ENCODE measurements around the gene CAVIN2.

The CAVIN2 gene

GRCh38 chr2:191846515-191847476, at the start of gene CAVIN2:
TSS of gene CAVIN2 (minus strand) at chr2:191847088. CDS start at chr2:191846925, 163 bp downstream.
- no peak for FAIRE-seq

GRCh38 chr2:191895743-191896142, 48.9 kb upstream of the CAVIN2 start:
- FAIRE-seq: no peak

DNA sequence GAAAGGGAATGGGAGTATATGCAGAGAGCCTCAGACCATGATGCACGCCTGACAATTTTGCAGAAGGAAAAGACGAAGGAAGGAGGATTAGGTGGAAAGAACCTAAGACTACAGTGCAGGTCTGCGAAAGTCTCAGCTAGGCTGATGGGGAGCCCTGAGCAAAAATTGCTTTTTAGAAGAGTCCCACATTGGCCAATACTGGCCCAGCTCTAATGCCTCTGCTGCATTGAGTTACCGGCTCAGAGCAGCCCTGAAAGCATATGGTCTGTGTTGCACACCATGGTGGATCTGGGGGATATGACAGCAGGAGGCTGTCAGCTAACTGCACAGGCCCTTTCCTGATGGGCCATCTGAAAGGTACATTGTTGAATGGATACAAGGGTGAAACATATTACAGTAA, 48.3 kb upstream of the CAVIN2 start:
- FAIRE-seq: no peak

GRCh38 chr2:191894681-191895147, 47.8 kb upstream of the CAVIN2 start:
- FAIRE-seq: no peak

GRCh38 chr2:191892391-191892790, 45.5 kb upstream of the CAVIN2 start:
- FAIRE-seq: no peak

GRCh38 chr2:191891656-191892055, 44.8 kb upstream of the CAVIN2 start:
- no peak for FAIRE-seq

- FAIRE-seq: no peak
These were observed 43.0 kb upstream of the CAVIN2 start for GRCh38 chr2:191889931-191890330.

- FAIRE-seq: no peak
These were observed 41.7 kb upstream of the CAVIN2 start for GRCh38 chr2:191888400-191889166.

- FAIRE-seq: no peak
These were observed 38.8 kb upstream of the CAVIN2 start for GRCh38 chr2:191885650-191886049.

DNA sequence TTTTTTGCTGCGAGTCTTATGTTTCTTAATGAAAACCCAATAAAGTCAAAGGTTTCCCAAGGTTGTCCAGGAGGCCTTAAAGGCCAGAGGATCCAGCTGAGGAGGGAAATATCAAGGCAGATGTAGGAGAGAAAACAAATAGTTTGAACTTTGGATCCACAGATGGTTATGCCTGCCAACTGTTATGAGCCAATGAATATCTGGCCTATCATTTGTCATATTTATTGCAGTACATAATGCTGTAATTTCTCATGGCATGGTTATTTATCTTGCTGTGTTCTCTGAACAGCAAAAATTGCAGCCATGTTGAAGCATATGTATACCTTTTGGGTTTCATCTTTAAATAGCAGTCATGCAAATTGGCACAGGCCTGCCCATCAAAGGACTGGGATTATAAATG, 38.2 kb upstream of the CAVIN2 start:
- FAIRE-seq: no peak

DNA sequence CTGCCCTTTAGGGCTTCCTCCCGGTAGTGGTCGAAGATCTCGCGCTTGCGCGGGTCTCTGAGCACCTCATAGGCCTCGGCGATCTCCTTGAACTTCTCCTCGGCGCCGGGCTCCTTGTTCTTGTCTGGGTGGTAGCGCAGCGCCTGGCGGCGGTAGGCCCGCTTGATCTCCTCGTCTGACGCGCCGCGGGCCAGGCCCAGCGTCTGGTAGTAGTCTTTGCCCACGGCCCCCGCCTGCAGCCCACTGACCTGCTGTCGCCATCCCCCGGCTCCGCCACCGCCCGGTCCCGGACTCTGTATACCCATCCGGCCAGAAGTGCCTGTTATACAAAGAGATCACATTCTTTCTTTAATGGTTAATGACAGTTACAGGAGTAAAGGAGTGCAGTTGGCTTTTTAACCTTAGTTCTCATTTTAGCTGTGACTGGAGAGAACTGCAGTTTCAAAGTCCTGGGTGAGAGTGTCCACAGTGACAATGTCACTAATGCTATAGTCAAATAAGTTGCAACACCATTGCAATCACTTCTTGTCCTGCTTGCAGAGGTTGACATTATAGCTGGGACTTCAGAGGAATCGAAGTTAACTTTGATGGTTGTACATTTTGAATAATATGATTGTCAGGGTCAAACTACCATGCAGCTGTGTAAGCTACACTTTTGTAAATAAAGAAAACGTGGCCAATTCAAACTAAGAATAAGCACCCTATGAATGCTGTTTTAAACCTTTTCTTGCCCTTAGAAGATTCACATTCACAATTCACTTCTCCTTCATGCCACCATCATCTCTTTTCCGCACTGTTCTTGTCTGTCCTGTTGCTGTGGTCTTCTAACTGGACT, 35.3 kb upstream of the CAVIN2 start:
- no peak for FAIRE-seq

DNA sequence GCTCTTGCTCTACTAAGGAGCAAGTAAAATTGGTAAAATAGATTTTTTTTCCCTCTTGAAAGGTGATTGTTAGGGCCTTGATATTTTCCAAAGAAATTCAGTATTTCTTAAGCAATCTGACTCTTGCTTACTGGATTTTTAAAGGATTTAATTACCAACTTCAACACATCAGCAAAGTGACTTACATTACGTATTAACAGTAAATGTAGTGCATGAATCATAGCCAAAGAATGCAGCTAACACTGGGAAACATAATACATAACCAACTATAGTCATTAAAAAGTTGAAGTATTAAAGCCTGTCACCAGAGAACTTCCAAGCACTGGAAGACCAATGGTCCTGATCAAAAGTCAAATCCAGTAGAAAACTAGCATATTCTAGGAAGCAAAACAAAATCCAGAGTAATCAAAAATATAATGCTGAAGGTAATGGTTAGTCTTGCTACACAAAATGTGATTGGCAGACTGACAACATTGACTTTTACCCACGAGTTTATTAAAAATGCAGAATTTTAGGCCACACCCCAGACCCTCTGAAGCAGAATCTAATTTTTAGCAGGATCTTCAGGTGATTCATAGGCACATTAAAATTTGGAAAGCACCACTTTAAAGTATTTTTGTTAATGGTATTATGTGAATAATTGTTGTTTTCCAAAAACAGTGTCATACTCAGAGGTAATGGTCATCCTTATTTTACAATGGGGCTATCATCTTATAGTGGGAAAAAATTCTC, 31.8 kb upstream of the CAVIN2 start:
- no peak for FAIRE-seq

- FAIRE-seq: no peak
These were observed 31.0 kb upstream of the CAVIN2 start for GRCh38 chr2:191877875-191878274.

DNA sequence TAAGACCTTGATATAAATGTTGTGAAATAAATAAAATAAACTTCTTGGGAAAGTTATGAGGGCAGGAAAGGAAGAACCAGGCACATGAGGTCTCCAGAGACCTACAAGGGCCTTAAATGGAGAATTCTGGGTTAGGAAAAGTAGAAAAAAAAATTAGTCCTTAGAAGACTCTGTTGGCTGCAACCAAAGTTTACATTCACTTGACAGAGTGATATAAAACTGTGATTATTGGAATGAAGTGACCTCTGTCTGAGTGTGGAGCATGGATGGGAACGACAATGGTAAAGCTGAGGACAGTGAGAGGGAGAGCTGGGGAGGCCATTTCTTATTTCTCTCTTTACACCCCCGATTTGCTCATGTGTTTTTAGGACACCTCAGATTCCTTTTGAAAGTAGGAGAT, 29.0 kb upstream of the CAVIN2 start:
- no peak for FAIRE-seq

DNA sequence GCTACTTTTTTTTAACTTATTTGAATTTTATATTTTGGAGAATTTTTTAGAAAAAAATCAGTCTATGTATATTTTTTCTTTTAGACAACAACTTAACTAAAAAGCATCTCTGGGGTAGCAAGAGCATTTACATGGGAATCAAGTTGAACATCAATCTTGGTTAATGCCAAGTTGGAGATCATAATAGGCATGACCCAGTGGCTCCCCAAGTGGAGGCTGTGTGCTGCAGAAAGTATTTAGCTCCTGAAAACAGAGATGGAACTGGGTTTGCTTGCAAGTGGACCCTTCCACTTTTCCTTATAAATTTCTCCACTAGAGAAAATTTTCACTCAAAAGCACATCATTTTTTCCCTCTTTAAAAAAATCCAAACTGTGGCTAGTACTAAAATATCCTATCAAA, 23.9 kb upstream of the CAVIN2 start:
- no peak for FAIRE-seq

DNA sequence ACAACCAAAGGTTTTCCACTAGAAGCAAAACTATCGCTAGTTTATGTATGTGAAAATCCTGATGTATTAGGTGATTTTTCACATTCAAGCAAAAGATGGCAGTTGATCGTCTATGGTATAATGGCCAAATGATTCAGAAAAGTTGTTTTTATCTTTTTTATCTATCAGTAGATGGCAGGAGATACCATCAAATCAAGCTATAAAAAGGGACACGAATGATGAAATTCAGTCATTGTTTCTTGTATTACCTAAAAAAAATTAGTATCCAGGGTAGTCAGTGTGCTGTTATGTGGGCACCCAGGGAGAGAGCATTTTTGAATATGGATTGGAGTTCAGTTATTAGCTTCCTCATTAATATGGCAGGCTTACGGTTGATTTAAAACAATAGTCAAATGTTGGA, 22.9 kb upstream of the CAVIN2 start:
- no peak for FAIRE-seq

- no peak for FAIRE-seq
These were observed 22.3 kb upstream of the CAVIN2 start for GRCh38 chr2:191869178-191869577.

GRCh38 chr2:191867507-191867847, 20.6 kb upstream of the CAVIN2 start:
- FAIRE-seq: no peak

DNA sequence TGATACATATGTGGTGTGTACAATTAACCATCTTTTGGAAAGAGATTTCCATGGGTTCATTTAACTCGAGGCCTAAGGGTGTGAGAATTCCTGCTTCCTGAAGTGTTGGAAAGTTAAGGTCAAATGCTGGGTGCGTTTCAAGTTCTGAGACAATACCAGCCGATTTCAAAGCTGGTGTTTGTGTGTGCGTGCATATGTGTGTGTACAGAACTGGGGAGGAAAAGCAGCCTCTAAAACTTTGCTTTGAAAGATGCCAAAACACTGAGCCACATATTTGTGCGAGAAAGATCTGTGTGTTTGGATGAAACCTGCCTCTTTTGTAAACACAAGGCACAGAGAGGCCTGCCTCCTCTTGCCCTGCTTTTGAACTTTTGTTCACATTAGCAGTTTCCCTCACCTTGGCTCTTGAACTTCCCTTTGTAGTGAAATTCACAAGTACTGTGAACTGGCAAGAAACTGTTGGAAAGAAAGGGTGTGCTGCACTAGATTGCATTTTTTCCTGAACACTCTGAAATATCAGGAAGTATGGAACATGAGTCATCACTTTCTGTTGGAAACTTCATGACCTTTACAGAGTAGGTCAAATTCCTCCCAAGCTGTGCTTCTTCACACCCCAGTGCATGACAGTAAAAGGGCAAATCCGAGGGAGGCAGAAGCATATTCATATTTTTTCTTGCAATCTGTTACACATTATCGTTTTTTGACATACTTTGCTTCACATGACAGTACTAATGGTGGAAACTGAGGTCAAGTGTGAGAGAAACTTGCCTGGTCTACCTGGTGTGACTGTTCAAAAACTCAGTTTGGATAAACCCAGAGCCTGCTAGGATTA, 20.0 kb upstream of the CAVIN2 start:
- FAIRE-seq: no peak

DNA sequence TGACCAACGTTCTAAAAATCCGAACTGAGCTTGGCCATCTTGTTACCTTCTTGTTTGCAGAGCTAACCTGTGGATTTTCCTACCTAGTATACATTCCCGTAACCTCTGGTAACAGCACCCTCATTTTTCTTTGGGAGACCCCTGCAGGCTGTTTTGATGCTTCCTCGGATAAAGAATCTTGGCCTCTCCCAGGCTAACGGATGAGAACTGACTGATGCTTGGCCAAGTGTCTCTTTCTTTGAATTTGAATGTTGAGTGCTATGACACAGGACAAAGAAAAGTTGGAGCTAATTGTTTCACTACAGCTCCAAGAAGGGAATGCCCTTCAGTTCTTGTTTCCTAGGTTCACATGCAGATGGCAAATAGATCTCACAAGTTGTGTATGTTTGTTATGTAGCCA, 19.3 kb upstream of the CAVIN2 start:
- FAIRE-seq: no peak

DNA sequence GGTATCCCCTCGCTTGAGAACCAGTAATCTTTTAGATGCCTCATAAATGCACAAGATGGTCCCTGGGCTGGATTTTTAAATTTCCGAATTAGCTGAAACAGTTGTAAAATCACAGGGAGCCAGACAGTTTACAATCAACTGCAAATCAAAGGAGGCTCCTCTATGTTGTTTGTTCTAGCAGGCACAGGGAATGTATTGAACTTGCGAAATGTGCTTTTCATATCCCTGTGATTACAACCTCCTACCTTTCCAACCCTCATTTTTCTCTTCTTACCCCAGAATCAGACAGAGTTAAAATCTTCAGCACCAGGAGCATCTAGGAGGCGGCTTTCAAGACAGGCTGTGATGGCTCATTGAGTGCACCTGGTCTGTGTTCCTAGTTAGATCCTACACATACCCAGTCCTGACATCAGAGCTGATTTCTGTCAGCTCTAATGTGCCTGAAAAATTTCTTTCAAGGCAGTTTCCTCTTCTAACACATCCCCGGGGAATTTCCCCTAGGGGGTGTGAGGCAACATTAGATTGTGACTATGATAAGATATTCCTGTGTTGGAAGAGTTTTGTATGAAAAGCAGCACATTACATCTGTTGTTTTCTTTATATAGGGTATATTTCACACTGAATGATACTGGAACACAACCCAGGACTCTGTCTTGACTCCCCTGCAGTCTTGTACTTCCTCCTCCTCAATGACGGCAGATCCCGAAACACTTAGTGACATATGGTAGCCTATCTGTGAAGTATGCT, 17.9 kb upstream of the CAVIN2 start:
- no peak for FAIRE-seq

Data from G401.6 (cell line).